HG03159 (cell line): Measurements from ENCODE around the gene MEGF11.

Experiments
- ATAC-seq: cut with Tn5 transposase; IDR thresholded peaks from one replicate; pipeline ENCODE4 v1.9.1; 2021; ENCODE audit warnings: mild to moderate bottlenecking, moderate library complexity; ENCODE audit not compliant: unreplicated experiment

Gene MEGF11

DNA sequence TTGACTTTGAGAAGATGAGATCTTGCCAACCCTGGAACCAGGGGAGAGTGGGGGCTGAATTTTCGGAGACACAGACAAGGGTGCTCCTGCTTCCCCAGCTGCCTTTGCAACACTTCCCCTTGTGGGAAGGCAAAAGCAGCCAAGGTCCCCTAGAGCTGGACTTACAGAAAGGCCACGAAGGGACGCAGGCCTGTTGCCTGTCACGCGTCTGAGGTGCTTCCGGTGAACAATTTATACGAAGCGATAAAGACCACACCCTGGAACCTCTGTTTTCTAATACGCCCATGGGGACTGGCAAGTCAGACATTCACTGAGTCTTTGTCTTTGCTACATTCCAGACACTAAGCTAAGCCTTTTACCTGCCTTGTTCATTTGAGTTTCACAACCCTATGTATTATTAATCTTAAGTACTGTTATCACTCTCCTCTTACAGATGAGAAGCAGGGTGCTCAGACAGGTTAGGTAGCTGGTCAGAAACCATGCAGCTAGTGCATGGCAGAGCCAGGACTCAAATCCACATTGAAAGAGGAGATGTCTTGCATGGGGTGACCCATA is 13.2 kb downstream of the MEGF11 start:
- ATAC-seq, result no peak

DNA sequence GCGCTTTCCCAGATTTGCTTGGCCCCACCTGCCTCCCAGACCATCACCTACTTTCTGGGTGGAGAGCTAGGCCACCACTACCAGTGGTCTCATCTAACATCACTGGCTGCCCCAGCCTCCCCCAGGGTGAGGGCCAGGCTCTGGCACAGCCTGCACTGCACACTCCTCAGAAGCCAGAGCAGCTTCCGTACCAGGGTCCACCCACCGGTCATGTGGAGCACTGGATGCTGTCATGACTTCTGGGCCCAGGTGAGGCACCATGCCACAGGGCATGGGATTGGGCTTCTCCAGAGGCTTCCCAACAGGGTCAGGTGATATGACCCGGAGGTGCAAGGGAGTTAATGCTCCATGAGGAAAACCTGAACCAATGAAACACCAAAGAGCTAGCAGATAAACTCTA is 14.0 kb downstream of the MEGF11 start:
- ATAC-seq, result no peak

DNA sequence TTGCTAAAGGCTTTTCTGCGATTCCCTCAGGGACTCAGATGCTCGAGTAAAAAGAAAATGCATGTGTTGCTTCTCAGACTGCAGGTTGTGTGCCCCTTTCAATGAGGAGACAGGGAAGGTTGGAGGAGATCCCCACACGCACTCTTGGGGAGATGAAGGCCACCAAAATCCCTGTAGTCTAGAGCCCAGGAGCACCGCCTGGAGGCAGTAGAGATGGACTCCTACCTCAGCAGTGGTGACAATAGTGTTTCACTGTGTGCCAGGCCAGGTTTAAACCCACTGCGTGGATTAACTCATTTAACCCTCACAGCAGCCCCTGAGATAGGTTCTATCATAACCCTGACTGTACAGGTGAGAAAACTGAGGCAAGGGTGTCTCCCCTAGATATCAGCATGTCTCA is 15.2 kb downstream of the MEGF11 start:
- ATAC-seq, result no peak

DNA sequence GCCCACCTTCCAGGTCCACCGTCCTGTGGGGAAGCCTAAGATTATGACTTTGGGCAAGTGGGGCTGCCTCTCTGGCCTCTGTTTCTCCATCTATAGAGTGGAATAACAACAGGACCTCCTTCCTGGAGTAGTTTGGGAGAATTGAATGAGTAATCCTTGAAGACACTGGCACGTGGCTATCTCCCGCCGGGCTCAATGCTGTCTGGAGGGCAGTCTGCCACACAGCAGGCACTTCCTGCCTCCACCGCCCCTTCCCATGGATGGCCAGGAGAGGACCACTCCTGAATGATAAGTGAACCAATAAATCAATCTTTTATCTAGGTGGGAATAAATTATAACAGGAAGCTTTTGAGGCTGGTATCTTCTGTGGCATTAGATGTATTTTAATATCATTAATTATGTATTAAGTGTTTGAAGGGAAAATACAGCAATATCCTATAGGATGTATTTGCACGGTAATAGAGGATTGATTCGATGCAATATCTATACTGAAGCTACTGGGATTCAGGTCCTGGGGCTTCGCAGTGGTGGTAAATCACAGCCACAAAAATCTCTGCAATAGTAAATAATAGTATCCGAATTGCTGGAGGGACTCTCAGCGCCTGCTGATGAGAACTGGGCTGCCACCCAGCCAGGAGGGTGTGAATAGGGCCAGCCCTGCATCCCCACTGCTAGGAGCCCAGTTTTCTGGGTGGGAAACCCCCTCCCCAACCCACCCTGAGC is 15.9 kb downstream of the MEGF11 start:
- ATAC-seq, result no peak

DNA sequence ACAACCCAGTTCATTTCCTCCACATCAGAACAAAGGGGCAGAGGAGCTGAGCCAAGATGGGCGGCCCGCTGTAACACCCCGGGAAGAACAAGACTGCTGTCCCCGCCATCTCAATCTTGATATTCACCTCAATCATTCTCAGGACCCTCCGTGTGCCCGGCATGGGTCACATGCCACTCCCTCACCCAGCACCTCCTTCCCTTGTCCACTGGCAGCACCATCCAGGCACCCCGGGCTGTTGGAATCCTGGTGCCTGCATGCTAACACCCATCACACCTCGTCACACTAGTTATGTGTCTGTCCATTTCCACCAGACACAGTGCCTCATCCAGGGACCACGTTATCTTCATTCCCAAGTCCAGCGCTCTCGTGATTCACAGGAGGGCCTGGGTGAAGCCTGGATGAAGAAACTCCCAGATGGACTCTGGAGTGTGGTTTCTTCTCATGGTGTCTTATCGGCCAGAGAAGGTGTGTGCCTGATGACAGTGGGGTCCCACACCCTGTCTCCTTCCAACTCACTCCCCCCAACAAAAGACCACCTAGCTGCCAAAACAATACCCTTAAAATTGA is 16.7 kb downstream of the MEGF11 start:
- no peak for ATAC-seq

DNA sequence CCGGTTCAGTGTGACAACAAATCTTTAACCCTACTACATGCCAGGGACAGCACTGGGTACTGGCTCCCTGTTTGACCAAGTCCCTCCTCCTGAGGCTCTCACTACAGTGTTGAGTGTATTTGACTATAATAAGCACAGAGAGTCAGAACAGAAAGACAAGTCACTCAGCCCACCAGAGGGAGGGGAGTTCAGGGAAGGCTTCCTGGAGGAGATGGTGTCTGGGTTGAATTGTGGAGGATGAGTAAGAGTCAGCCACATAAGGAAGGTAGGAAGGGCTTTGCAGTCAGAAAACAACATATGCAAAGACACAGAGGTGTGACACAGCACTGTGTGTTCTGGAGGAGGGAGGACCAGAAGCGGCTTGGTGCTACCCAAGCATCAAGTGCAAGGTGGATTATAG is 17.7 kb downstream of the MEGF11 start:
- no peak for ATAC-seq

DNA sequence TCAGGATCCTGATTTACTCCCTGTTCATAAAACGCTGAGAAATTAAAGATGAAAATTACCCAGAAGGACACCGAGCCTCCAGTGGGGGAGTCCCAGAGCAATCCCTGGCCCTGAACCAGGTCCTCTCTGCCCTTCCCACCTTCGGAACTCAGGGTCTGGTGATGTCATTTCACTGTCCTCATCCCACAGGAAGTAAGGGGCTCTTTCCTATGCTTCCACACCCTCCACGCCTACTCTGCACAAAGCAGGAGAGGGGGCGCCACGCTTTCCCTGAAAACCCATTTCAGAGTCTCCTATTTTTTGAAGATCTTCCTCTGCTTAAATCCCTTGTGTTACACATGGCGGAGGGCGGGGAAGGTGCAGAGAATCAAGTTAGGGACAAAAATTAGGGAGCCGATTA is 18.8 kb downstream of the MEGF11 start:
- ATAC-seq, result no peak

DNA sequence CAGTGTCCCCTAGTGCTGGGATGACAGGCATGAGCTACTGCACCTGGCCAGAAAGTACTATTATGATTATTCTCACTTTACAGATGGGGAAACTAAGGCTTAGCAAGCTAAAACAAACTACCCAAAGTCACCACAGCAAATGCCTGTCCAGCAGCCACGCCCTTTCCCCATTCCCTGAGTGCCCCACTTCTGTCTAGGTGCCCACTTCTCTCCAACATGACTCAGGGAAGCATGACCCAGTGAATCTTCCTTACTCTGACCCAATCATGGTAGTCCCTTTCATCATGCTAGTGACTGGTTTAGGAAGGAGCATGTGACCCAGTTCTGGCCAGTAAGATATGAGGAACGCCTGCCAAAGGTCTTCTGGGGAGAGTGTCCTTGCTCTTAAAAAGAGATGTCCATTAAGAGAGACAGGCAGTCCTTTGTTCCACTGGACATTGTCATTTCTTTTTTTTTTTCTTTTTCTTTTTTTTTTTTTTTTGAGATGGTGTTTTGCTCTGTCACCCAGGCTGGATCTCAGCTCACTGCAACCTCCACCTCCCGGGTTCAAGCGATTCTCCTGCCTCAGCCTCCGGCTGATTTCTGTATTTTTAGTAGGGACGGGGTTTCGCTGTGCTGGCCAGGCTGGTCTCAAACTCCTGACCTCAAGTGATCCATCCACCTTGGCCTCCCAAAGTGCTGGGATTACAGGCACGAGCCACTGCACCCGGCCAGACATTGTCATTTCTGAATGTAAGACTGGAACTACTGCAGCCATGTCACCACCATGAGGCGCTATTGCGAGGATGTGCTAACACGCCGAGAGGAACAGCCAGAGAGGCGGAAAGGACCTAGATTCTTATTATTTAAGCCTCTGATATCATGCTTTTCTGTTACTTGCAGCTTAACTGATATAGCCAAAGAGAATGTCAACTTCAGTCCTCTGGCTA is 19.8 kb downstream of the MEGF11 start:
- ATAC-seq, result no peak

DNA sequence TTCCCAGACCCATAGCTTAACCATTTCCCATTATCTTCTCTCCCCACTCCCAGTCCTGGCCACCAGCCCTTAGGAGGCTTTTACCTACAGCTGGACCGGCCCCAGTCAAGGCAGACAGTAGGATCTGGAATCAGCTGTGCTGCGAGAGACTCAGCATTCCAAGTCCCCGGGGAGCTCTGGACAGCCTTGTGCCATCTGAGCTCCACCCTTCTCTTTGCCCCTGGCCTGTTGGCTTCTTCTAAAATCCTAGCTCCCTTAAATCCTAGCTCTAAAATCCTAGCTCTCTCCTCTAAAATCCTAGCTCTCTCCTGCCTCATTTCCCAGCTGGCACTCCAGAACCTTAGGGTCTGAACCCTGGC is 21.3 kb downstream of the MEGF11 start:
- ATAC-seq, result no peak

DNA sequence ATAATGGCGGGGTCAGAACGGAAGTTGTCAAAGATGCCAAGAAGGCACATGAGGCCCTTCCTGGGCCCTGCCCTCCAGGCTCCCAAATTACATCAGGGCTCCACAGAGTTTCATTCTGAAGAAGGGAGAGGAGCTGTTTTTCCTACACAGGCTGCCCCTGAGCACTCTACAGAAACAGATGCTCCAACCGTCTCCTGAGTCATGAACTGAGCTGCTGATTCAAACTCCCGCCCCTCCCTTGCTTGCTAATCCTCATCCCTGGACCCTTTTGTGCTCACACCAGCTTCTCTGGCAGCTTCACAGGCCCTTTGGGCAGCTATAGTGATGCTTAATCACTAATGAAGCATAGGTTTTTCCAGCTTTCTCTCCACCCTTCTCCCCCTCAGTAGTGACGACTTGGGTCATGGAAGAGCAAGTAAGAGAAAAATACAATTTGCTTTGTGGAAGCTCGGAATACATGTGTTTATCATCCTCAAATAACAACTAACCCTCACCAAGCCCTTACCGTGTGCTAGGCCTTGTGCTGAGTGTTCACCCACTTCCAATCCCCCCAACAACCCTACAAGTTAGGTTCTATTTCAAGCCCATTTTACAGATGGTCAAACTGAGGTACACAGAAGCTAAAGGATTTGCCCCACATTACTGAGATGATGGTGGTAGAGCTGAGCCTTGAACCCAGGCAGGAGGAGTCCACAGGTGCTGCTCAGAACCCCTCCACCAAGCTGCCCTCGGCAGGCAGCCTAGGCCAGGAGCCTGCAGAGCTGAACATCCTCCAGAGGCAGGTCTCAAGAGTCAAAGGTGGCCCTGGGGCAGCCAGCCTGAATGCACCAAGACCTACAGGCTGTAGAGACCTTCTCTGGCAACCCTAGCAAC is 21.9 kb downstream of the MEGF11 start:
- ATAC-seq, result no peak

DNA sequence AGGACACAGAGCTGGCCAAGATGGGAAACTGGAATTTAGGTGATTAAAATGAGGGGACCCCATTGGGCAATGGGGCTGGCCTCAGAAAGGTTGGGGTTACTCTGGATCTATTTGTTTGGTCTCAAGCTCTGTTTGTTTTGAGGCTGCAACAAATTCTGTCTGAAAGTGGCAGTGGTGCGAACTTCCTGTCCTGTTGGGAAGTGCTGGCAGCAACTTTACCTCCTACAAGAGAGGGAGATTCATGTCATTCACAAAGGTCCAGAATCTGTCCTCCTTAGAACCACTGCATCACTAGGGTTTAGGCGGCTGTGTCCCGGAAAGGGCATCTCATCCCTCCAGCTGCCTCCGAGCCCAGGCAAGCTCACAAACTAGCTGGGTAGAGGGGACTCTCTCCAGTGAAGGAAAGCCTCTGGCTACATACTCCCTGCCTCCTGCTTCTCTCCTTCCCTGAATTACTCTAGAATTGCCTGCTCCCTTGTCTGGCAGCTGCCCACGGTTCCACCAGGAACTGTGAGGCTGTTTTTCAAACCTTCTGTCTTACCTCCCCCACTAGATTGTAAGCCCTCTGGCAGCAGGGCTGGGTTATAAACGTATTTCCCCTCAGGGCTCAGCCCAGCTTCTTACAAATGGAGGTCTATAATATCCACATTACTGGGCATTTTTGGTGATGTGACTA is 23.6 kb downstream of the MEGF11 start:
- ATAC-seq, result no peak

DNA sequence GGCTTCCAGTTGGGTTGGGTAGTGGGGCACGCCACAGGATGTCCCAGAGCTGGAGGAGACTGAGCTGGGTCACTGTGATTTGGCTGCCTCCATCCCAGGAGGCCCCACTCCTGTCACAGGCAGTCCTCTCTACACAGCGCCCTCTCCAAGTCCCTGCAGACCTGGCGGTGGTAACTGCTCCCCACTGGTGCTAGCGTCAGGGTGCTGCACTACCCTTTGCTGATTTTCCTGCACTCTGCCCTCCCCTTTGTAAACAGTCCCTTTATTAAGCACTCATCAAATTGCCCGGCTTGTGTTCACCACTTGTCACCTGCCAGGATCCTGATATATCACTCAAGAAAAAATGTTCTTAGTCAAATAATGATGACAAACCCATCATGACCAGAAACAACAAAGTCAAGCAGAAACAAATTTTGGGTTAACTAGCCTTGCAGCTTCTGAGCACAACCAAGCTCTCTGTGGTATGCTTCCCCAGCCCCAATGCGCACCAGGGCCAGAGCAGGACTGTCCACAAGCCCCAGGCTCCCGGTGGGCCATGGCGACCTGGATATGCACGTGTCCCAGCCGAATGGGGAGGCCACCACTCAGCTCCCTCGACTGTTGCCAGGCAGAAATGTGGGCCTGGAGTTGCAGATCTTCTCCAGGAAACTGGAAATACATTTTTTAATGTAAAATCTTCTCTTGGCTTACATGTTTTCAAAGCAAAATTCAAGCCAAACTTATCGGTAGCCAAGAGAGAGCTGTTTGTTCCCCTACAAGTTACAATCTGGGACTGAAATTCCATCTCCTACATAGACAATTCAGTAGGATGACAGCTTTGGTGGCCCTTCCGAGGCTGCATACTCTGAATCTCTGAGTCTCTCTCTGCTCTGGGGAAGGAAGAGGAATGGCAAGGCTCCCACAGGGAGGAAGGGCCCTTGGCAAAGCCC is 24.5 kb downstream of the MEGF11 start:
- no peak for ATAC-seq

DNA sequence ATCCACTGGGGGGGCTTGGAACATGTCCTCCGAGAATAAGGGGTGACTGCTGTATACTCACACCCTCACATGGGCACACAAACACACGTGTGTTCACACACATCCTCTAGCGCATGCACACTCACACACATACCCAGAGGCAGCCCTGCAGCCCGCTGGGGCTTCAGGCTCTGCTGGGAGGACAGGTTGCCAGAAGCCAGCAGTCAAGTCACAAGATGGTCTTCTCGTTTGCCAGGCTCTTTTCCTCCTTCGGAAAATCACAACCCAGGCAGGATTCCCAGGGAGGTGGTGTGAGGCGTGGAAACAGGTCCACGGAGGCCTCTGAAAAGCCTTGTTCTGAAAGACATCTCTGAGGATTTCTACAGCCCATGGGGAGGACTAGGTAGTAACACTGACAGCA is 26.8 kb downstream of the MEGF11 start:
- ATAC-seq, result no peak

DNA sequence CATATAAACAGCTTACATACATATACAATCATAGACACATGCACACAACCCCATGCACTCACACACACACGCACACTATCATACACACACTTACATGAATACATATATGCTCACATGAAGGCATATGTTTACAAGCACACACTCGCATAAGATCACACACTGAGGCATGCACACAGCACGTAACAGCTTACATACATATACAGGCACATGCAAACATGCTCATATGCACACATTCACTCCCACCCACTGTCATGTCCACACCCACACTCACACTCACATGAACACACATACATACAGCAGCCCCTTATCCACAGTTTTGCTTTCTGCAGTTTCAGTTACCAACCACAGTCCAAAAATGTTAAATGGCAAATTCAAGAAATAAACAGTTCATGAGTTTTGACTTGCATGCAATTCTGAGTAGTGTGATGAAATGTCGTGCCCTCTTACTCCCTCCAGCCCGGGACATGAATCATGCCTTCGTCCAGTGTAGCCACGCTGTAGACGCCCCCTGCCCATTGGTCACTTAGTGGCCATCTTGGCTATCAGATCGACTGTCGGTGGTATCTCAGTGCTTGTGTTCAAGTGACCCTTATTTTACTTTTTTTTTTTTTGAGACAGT is 27.8 kb downstream of the MEGF11 start:
- no peak for ATAC-seq

DNA sequence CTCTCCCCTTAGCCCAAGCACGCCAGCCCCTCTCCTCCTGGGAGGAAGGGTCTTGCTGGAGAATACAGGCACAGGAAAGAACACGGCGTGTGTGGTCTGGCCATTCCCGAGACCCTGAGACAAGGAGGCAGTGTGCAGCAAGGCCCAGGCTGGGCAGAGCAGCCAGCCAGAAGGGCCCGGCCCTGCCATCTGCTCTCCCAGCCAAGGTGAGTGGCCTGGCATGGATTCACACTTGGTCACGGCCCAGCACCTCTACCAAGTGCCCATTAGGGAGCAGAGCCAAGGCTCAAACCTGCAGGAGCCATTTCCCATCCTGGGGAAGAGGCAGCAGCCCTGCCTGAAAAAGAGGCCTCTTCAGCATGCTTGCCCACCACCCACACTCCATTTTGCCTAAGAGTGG is 28.6 kb downstream of the MEGF11 start:
- no peak for ATAC-seq

DNA sequence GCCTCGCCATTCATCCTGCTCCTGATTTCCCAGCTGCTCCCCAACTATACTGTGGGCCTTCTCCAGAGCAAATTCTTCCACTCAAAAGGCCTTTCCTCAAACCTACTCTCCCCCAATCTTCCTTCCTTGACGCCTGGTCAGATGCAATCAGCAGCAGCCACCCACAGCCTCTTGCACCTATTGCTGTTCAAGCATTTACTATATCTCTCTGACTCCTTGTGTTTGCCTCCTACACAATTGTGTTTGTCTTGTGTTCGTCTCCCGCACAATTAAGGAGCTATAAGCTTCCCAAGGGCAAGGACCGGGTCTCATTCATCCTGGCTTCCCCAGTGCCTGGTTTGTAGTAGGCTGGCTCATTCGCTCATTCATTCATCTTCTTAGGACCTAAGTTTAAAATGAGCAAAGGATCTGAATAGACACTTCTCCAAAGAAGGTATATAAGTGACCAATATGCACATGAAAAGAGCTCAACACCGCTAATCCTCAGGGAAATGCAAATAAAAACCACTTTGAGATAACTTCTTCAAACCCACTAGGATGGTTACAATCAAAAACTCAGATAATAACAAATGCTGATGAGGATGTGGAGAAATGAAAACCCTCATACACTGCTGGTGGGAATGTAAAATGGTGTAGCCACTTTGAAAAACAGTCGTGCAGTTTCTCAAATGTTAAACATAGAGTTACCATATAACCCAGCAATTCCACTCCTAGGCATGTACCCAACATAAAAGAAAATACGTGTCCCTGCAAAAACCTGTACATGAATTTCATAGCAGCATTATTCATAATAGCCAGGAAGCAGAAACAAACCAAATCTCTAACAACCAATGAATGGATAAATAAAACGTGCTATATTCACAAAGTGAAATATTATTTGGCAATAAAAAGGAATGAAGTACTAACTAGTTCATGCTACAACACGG is 31.0 kb downstream of the MEGF11 start:
- no peak for ATAC-seq

DNA sequence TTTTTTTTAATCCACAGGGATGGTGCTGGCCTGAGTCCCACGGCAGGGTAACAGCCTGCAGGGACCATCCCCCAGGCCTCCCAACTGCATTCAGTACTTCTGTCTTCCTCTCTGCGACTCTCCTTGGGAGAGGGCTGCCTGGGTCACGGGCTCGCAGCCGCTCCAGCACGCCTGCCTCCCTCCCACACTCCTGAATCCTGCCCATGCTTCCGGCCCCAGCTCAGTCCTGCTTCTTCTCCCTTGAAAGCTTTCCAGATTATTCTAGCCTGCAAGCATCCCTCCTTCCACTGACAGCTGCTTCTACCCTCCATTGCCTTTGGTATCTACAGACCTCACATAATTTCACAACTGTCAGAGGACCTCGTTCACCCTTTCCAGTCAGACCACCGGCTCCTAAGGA is 32.4 kb downstream of the MEGF11 start:
- no peak for ATAC-seq

DNA sequence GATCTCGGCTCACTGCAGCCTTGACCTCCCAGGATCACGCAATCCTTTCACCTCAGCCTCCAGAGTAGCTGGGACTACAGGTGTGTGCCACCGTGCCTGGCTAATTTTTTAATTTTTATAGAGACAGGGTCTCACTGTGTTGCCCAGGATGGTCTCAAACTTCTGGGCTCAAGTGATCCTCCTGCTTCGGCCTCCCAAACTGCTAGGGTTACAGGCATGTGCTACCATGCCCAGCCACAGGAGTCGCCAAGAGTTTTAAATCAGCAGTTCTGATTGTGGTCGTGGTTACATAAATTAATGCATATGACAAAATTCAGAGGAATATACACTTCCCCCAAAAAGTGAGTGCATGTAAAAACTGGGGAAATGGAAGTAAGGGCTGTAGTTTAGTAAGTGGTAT is 32.9 kb downstream of the MEGF11 start:
- no peak for ATAC-seq
